Measurements from ENCODE around the gene SIGLEC8.

DNA sequence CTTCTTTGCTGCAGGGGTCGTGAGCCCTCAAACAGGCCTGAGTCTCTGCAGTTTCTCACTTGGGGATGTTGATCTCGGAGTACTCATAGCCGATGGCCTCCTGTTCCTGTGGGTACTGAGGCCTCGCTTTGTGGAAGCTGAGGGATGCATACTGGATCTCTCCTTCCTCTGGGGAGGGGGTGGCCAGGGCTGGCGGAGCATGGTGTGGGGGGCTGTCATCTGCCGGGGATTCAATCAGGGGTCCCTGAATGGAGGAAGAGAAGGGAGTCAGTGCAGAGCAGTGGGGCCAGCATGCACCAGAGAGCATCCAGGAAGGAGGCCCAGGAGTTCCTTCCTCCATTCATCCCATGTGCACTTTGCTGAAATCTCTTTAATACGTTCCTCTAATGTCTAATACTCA lies 33.3 kb upstream of the SIGLEC8 start:
- TF ChIP-seq POLR2A (IDR thresholded peaks at IDR 0.05), result no peak
- TF ChIP-seq, protein P1, sequence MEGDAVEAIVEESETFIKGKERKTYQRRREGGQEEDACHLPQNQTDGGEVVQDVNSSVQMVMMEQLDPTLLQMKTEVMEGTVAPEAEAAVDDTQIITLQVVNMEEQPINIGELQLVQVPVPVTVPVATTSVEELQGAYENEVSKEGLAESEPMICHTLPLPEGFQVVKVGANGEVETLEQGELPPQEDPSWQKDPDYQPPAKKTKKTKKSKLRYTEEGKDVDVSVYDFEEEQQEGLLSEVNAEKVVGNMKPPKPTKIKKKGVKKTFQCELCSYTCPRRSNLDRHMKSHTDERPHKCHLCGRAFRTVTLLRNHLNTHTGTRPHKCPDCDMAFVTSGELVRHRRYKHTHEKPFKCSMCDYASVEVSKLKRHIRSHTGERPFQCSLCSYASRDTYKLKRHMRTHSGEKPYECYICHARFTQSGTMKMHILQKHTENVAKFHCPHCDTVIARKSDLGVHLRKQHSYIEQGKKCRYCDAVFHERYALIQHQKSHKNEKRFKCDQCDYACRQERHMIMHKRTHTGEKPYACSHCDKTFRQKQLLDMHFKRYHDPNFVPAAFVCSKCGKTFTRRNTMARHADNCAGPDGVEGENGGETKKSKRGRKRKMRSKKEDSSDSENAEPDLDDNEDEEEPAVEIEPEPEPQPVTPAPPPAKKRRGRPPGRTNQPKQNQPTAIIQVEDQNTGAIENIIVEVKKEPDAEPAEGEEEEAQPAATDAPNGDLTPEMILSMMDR (IDR thresholded peaks at IDR 0.05), result no peak
